Measurements from ENCODE around the gene HDHD5. TPM values are rescaled to one million over a fixed set of nuclear protein-coding genes. Genes with fewer than 3 reads are reported as not detected.

HDHD5 gene
- total RNA-seq, 2 donors from 2014 or later = 39.4 to 53.0 TPM

DNA sequence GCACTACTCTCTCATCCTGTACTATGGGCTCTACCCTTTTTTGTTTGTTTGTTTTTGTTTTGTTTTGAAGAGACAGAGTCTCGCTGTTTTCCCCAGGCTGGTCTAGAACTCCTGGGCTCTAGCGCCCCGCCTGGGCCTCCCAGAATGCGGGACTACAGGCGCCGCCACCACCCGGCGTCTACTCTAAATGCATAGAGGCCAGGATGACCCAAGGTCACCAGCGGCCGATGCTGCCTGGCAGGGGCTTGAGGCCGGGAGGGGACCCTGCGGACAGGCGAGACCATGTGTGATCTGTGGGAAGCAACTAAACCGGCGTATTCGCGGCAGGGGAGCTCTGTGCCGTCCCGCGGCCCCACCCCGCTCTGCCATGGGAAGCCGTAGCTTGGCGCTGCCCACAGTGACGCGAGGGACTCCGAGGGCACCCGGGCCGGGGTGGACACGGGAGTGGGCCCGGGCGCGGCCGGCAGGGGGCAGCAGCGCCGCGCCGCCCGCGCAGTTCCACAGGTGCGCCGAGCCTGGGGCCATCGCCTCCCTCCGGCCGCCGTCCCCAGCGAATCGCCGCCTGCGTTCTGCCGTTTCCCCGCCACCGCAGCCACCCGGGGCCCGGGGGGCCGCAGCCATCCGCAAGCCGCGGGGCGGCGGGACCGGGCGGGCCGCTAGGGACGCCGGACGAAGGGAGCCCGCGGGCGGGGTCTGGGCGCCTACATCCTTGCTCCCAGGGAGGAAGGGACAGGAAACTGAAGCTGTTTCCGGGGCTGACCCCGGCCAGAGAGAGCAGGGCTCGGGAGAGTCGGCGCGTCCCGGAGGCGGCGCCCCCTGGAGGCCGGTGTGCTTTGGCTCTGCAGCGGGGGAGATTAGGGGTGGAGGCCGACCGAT lies 12.3 kb upstream of the HDHD5 start:
- Mint-ChIP-seq H3K9me3 (no peaks in the 10 kb centered on the region), H3K36me3 (ENCODE audit: low read depth) (no peaks in the 10 kb centered on the region), H3K4me1 (peaks cover 6% of the 10 kb centered on the region), H3K27ac (peak overlapping the region; percentile 94), H3K4me3 (peak overlapping the region; percentile 69), H3K27me3 (ENCODE audit: insufficient read depth) (peaks cover 2% of the 10 kb centered on the region)
- peak overlapping the region; percentile 78 for H3K4me3 ChIP-seq (ENCODE audit: low read length)
- peak overlapping the region; percentile 70 for H3K27ac ChIP-seq (ENCODE audit: low read depth, low read length)
- TF ChIP-seq, protein P1, sequence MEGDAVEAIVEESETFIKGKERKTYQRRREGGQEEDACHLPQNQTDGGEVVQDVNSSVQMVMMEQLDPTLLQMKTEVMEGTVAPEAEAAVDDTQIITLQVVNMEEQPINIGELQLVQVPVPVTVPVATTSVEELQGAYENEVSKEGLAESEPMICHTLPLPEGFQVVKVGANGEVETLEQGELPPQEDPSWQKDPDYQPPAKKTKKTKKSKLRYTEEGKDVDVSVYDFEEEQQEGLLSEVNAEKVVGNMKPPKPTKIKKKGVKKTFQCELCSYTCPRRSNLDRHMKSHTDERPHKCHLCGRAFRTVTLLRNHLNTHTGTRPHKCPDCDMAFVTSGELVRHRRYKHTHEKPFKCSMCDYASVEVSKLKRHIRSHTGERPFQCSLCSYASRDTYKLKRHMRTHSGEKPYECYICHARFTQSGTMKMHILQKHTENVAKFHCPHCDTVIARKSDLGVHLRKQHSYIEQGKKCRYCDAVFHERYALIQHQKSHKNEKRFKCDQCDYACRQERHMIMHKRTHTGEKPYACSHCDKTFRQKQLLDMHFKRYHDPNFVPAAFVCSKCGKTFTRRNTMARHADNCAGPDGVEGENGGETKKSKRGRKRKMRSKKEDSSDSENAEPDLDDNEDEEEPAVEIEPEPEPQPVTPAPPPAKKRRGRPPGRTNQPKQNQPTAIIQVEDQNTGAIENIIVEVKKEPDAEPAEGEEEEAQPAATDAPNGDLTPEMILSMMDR (conservative IDR thresholded peaks at IDR 0.05) = peak; percentile 90
- H3K9ac ChIP-seq (ENCODE audit: extremely low read depth, low read length, poor library complexity, severe bottlenecking) = peak overlapping the region; percentile 59
- WGBS, 2 experiments (ENCODE audit: insufficient coverage in 1 of 2, insufficient read length in 1 of 2) = 2 to 3% methylated on average over 23 to 83 of the region's 83 CpGs
- peak; percentile 97 for DNase-seq
- H3K9me3 ChIP-seq (ENCODE audit: control insufficient read depth, low read length) = no peaks in the 10 kb centered on the region
- no peaks in the 10 kb centered on the region for H3K4me1 ChIP-seq (ENCODE audit: control insufficient read depth, insufficient read depth, low read length)
- no peaks in the 10 kb centered on the region for H3K36me3 ChIP-seq (ENCODE audit: control insufficient read depth, insufficient read depth, low read length)
- no peaks in the 10 kb centered on the region for H3K27me3 ChIP-seq (ENCODE audit: control insufficient read depth, insufficient read depth, low read length, poor library complexity, severe bottlenecking)

GRCh38 chr22:17167486-17167885 lies 8.4 kb upstream of the HDHD5 start:
- Mint-ChIP-seq H3K9me3 (no peaks in the 10 kb centered on the region), H3K27me3 (ENCODE audit: insufficient read depth) (peaks cover 2% of the 10 kb centered on the region), H3K4me3 (no peak overlapping the region), H3K36me3 (ENCODE audit: low read depth) (no peaks in the 10 kb centered on the region), H3K27ac (no peak overlapping the region), H3K4me1 (peaks cover 6% of the 10 kb centered on the region)
- Histone ChIP-seq H3K9me3 (ENCODE audit: control insufficient read depth, low read length) (no peaks in the 10 kb centered on the region), H3K27ac (ENCODE audit: low read depth, low read length) (no peak overlapping the region), H3K4me3 (ENCODE audit: low read length) (no peak overlapping the region), H3K9ac (ENCODE audit: extremely low read depth, low read length, poor library complexity, severe bottlenecking) (no peak overlapping the region), H3K4me1 (ENCODE audit: control insufficient read depth, insufficient read depth, low read length) (no peaks in the 10 kb centered on the region), H3K36me3 (ENCODE audit: control insufficient read depth, insufficient read depth, low read length) (no peaks in the 10 kb centered on the region), H3K27me3 (ENCODE audit: control insufficient read depth, insufficient read depth, low read length, poor library complexity, severe bottlenecking) (no peaks in the 10 kb centered on the region)
- no peak for DNase-seq
- TF ChIP-seq, protein P1 (conservative IDR thresholded peaks at IDR 0.05) = no peak
- WGBS, 2 experiments (ENCODE audit: insufficient coverage in 1 of 2, insufficient read length in 1 of 2) = 83 to 87% methylated on average over 4 to 7 of the region's 7 CpGs

DNA sequence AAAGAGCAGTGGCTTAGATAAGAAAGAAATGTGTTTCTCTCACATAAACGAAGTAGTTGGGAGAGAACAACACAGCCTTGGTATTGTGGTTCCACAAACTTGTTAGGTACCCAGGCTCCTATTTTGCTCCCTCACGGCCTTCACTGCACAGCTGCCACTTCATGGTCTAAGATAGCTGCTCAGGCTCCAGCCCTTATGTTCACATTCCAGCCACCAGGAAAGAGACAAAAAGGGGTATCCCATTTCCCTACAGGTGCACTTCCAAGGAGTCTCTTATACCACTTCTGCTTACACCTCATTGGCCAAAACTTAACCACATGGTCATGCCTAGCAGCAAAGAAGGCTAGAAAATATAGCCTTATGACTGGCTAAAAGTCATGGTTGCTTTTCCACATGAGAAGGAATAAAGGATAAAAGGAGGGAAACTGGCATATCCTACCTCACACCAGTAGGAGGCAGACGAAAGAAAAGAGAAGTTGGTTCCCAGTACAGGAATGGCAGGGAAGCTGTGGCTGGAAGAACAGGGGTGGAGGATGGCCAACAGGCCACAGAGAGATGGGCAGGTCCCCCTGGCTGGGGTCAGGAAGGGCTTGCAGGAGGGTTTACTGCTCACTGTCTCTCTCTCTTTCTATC lies 5.4 kb upstream of the HDHD5 start:
- Mint-ChIP-seq H3K36me3 (ENCODE audit: low read depth) (no peaks in the 10 kb centered on the region), H3K27me3 (ENCODE audit: insufficient read depth) (peaks cover 2% of the 10 kb centered on the region), H3K27ac (no peak overlapping the region), H3K4me3 (no peak overlapping the region), H3K9me3 (no peaks in the 10 kb centered on the region), H3K4me1 (peaks cover 5% of the 10 kb centered on the region)
- Histone ChIP-seq H3K4me1 (ENCODE audit: control insufficient read depth, insufficient read depth, low read length) (no peaks in the 10 kb centered on the region), H3K27me3 (ENCODE audit: control insufficient read depth, insufficient read depth, low read length, poor library complexity, severe bottlenecking) (no peaks in the 10 kb centered on the region), H3K36me3 (ENCODE audit: control insufficient read depth, insufficient read depth, low read length) (no peaks in the 10 kb centered on the region), H3K27ac (ENCODE audit: low read depth, low read length) (no peak overlapping the region), H3K9me3 (ENCODE audit: control insufficient read depth, low read length) (no peaks in the 10 kb centered on the region), H3K9ac (ENCODE audit: extremely low read depth, low read length, poor library complexity, severe bottlenecking) (no peak overlapping the region), H3K4me3 (ENCODE audit: low read length) (no peak overlapping the region)
- DNase-seq = peak; percentile 64
- TF ChIP-seq, protein P1 (conservative IDR thresholded peaks at IDR 0.05) = peak; percentile 77
- WGBS, 2 experiments (ENCODE audit: insufficient coverage in 1 of 2, insufficient read length in 1 of 2) = 86 to 89% methylated on average over 3 of the region's 3 CpGs

All from endodermal cell (in vitro differentiated cells).